DMS153 treated with DMSO at 0.1 percent for 48 hours (cell line): ENCODE measurements around the gene NPAS2.

Source experiments
- DNase-seq: peaks from one replicate; lab custom pipeline; 2025; ENCODE audit not compliant: unreplicated experiment; lab: John Stamatoyannopoulos, UW

The NPAS2 gene

DNA sequence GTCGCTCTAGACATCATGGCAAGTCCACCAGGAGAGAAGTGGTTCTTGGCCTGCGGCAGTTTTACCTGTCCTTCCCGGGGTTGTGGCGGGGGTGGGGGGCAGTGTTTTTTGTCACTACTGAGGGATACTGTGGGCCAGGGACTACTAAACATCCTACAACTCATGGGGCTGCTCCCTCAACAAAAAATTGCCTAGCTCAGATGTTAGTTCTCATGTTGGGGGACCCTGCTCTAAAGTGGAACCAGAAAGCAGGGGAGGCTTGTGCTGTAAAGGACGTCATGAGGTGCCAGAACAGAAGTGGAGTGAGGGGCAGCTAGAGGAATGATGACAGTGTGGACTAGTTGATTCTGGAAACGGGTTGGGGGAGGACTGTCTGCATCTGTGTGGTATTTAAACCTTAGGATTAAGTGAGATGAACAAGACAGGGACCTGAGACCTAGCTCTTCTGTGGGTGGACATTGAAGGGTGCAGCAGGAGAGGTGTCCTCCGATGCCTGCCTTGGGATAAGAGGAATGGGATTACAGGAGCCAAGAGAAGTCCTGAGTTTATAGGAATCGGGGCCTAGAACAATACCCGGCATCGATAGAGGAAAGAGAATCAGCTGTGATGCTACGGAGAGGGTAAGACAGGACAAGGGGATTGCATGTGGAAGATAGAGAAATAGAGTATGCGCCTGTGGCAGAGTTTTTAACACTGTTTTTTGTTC is 184.8 kb downstream of the NPAS2 start:
- DNase-seq, result no peak

DNA sequence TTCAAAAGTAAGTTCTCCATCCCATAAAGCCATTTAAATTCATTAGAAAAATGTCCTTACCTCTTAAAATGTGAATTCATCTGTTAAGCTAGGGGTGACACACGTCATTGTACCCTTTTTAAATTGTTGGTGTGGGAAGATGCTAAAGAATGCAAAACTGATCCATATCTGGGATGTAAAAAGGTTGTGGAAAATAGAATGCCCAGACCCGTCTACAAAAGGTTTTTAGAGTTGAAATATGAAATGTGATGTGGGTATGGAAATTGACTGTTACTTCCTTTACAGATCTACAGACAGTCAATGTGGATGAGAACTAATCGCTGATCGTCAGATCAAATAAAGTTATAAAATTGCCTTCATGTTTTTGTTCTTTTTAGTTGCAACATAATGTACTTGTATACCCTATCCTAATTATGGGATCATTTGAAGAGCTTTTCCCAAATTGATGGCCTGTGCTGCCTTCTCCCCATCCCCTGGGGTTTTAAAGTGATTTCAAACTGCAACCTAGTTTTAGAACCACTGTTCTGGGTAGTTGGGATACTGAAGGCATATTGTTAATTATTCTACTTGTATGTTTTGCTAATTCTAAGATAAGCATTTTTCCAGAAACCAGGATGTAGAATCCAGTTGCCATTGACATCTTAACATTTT is 186.3 kb downstream of the NPAS2 start:
- DNase-seq, result no peak

DNA sequence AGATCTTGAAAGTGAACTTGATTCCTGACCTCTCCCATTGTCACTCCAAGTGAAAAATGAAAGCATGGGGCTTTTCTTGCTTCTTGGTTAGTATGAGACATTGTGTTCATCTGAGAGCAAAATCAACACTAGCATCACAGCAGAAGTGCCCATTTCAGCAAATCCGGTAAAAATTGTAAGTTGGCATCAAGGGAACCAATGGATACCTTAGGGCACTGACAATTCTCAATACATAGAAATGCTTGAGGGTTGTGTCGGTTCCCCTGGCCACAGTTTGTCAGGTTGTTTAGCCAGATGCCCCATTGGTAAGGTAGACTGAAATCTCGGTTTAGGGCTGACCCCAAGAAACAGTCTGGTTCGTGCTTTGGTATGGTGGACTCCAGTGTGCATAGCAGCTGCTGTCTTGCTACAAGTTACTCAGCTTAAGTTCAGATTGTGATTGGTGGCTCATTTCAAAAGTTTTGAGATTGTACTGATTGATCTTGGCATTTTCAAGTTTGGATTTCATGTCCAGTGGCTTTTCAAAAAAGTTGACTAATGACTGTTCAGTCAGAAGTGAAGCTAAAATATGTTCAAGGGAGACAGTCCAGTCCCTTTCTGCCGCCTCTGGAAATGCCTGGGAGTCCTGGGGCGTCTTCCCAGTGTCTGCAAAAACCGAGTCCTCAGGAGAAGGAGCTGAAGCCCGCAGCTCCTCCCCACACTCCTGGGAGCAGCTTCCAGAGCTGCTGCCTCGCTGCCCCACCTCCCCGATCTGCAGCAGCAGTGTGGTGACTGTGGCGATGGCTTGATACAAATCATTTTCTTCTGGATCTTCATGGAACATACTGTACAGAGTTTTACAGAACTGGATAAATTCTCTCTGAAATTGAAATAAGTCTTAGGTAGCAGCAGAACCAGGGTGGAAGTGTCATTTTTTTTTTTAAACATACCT is 187.7 kb downstream of the NPAS2 start:
- no peak for DNase-seq

DNA sequence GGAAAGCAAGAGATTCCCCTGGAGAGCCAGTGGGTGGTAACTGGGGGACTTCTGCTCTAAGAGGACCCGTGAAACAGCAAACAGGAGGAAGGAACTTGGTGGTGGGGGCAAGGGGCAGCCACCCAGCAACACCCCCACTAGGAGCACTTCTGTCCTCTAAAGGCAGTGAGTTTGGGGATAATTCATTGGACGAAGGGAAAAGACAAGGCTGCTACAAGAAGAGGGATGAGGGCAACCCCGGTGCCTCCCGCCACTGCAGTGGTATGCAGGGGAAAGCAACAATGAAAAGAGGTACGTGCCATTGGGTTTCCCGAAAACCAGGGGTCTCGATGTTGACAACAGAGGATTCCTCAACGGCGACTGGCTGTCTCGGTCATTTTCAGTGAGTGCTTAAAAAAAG is 191.2 kb downstream of the NPAS2 start:
- DNase-seq, result no peak

DNA sequence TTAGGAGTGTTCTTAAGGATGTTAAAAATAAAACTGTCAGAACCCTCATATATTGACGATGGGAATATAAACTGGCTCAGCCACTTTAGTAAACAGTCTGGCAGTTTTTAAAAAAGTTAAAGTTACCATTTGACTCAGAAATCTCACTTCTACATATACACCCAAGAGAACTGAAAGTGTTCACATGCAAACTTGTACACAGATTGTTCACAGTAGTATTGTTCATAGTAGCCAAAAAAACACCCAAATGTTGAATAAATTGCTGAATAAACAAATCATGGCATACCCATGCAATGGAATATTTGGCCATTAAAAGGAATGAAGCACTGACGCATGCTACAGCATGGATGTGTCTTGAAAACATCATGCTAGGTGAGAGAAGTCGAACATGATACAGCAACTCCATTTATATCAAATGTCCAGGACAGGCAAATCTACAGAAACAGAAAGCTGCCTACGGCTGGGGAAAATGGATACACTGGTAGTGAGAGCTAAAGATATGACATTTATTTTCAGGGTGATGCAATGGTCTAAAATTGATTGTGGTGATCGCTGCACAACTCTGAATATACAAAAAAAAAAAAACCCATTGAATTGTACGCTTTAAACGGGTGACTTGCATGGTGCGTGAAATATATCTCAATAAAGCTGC is 192.2 kb downstream of the NPAS2 start:
- no peak for DNase-seq

DNA sequence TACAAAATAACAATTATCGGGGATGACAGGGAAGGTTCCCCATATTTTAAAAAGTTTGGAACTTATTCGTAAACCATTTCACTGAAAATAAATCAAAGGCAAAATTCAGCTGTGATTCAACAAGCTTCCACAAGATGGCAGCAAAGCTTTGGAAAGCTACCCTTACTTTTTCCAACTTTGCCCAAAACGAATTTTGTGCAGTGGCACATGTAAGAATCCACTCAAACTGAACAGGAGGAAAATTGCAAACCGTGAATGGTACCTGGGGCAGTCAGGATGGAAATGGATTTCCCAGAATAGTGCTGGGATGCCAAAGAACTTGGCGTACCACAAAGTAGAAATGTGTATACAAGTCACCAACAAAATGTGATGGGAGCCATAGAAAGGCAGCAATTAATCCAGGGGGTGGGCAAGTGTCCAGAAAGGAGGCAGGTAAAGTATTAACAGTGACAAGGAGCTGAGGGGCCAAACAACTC is 192.8 kb downstream of the NPAS2 start:
- no peak for DNase-seq

DNA sequence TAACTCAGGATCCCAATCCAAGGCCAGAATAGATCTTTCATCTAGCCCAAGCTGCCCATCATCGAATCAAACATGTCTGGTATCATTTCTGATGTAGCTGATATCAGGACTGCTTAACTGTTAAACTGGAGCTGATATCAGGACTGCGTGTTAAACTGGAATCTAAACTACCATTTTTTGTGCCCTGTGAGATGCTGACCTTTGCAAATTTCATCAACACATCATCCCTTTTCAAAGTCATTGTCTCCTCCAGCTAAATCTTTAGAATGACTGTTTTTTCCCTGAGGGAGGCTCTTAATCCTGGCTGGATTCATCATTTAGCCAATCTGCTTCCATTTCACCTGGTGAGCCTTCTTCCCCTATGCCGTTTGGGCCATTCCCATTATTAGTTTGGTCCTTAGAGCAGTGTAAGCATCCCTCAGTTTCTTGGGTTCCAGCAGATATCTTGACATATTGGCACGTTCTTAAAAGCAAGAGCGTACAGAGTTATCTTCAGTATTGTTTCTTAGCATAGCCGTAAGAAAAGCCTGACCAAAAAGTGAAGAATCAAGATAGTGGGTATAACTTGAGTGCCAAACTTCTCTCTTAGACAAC is 194.4 kb downstream of the NPAS2 start:
- DNase-seq, result no peak

DNA sequence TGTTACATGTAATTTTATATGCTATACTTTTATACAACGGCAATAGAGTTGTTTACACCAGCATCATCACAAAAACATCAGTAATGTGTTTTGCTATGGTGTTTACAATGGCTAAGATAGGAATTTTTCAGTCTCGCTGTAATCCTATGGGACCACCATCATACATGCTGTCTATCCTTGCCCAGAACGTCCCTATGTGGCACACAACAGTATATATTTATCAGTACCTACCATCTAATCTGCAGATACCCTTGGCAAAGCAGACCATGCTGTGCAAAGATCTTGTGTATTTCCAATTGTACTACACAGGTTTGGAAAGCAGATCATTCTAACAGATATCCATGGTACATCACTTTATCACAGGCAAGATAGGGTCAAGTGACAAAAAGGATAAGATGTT is 197.4 kb downstream of the NPAS2 start:
- DNase-seq, result no peak

DNA sequence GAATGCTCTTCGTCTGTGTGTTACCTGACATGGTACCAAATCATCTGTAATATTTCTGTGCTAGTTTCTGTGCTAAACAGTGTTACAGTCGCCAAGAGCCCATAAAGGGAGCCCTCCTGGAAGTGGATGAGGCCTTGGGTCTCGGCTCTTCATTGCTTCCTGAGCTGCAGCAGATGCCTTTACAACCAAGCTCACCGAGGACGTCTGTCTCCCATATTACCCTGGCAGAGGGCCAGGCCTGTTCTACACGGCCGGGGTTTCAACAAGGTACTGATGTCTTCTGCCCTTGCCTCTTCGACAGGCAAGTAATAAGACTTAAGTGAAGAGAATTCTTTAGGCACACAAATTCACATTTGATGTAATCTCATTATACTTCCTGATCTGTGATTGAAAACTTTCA is 199.0 kb downstream of the NPAS2 start:
- no peak for DNase-seq

DNA sequence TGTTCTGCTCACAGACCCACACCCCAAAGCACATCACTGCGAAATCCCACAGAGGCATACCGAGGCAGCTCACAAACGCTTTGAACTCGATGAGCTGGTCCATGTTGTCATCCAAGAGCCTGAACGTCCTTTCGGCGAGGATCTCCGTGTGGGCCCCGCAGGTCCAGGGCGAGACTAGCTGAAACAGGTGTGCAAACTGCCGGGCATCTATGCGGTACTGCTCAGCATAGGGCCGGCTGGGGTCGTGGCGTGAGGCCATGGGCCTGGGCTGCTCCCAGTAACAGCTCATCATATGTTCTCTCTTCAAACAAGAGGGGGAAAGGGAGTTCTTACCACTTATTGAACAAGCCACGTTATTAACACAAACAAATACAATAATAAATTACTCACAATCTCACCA is 202.3 kb downstream of the NPAS2 start:
- DNase-seq, result no peak

DNA sequence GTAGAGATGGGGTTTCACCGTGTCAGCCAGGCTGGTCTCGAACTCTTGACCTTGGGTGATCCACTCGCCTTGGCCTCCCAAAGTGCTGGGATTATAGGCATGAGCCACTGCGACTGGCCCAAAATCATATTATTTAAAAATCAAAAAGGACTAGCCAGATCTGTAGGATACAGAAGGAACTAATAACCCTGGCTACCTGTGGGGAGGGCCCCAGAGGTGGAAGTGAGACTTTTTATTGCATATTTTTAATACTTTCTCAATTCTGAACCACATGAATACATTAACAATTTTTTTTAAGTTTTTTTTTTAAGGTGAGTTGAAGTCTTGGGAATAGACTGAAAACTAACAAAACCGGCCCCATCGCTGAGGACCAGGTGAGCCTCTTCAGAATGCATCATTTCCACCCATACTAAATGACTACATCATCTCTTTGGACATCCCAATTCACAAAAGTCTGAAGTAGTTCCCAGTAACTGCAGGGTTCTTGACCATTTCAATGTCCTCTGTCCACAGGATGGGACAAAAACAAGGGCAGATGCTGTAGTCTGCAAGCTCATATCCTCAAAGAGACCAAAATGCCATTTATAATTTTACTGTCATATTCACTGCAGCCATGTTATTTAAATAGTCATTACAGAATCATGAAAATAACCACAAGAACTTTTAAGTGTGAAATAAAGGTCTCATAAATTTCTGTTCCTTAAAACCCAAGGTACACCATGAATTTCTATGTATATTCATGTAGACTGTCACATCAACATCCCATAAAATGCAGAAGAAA is 203.6 kb downstream of the NPAS2 start:
- no peak for DNase-seq

DNA sequence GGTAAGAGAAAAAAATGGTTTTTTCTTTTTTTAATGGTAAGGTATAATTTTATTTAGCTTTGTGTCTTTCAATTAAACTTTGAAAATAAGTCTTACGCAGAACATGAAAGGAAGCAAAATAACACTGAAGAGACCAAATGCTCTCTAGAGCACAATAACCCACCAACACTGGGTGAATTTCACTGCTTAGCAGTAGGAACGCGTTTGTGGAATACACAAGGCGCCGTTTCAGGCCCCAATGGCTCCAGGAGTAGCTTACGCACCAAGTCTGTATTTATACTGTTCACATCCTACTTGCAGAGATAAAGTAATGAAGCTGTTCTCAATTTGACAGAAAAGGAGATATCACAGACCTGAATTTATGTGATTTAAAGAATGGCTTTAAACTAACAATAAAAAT is 205.6 kb downstream of the NPAS2 start:
- DNase-seq, result no peak

DNA sequence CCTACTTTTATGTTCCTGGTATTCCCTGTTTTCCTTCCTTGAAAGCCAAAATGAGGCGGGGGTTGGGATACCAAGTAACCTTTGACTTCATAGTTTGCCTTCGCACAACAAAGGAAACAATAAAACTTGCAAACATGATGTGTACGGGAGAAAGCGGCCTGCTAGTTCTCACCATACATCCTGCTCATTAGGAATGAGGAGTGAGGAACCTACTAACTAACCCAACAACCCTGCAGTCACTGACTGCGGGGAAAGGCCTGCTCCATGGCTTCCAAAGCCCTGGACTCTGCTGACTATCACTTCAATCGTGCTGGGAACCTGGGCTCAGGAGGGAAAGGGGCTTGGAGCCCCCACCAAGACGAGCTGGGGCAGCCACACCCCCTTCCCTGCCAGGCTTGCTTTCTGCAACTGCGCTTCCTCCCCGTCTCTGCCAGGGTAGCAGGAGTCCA is 206.3 kb downstream of the NPAS2 start:
- no peak for DNase-seq

DNA sequence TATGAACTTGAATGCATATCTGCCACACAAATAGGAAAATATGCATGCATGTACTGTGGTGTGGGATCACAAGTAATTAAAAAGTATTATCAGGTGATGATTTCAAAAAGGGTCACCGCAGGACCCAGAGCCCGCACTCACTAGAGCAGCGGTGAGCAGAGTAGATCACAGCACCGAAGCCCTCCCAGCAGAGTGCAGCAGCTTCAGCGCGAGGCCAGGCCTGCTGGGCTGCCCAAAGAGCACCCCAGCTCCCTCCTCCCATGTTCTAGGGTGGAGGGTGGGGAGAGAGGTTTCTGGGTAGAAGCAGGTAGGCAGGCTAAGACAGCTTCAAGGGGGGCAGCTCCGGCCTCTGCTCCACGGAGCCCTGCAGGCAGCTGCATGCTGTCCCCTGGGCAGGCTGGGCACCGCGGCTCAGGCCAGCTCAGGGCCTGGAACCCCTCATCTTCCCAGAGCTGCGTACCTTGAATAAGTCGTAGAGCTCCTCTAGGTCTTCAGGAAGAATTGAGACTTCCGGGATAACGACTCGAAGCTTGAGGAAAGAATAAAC is 207.1 kb downstream of the NPAS2 start:
- DNase-seq, result no peak

DNA sequence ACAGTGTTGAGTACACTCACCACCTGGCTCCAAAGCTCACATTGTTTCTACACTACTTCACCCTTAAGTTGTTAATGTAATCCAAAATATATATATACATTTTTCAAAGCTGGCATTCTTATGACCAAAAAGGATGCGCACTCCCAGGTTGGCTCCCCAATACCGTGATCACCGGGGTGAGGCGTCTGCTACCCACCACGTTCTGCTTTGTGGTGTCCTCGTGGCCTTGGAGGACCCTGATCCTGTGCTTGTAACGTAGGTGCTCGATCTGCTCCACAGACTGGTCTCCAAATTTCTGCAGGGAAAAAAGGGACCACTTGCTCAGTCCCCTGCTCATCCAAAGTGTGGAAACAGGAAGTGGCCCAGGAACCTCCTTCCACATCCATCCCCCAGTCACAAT is 207.9 kb downstream of the NPAS2 start:
- DNase-seq, result no peak

DNA sequence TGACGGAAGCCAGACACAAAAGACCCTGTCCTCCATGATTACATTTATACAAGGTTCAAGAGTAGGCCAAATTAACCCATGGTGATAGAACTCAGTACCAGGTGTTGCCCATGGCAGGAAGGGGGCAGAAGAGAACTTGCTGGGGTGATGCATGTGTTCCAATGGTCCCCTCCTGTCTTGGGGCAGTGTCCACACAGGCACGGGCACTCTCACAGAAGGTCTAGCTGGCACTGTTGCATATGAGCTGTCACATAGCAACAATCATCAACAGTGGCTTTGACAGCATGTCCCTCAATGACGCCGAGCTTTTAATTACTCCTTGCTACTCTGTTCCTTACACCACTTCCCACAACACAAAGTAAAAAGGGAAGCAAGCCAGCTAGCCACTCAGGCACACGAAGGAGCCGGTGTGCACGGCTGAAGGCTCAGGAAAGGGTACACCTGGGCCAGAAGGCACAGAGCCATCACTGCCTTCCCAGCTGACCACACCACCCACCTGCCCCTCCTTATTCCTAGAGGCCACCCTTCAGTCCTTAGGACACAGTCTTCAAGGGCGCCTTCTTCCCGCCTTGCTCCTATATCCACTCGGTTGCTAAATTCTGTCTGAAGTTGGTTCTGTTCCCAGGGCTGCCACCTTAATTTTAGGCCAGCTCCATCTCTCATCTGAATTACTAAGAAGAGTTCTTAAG is 211.1 kb downstream of the NPAS2 start:
- no peak for DNase-seq

DNA sequence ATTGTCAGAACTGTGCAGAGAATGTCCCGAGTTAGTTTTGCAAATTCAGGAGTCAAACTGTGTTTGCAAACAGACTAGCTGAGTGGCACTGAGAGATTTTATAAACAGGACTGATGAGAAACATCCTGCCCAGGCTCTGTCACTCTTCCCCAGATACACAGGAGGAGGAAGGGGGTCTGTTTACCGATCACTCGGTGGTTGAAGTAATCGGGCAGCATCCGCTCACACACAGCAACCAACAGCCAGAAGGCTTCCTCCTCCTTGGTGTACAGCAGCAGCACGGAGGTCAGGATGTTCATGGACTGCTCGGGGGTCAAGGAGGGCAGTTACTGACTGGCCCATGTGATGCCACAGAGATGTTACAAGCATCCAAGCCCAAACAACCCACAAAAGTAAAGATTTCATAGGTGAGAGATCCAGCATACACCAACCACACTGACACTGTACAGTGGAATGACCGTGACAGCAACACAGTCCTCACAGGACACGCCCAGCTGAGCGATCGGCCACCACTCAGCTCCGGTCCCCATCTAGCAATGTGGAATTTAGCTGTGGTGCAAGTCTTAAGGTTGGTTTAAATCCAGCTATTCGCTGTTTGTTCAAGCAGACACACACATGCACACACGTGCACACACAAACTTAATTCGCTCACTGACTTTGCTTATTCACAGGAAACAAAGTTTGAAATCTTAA is 212.3 kb downstream of the NPAS2 start:
- no peak for DNase-seq

DNA sequence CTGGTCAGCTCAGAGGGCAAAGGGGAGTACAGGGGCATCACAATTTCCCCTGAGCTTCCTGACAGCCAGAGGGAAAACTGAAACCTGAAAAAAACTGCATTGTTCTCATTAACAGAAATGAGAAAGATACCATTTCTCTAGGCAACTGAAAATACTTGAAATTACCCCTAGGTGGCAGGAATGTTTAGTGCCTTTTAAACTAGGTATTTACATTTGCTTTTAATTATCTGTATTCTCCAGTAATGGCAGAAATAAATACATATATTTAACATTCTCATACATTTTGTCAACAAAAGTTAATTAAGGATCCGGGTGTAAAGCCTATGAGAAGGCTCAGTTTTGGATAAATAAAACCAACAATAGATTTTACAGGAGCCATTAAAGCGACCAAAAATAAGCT is 216.6 kb downstream of the NPAS2 start:
- DNase-seq, result no peak
